Type B pancreatic cell (in vitro differentiated cells): ENCODE measurements around the gene GMPR. TPM values are rescaled to one million over a fixed set of nuclear protein-coding genes. Genes with fewer than 3 reads are reported as not detected.
"Not testable (repeated sequence)": the region's sequence is repeated elsewhere in the genome, so short reads cannot be mapped to it uniquely, and the experiment has no call there.

Experiments used
- DNase-seq: peaks from one replicate; pipeline ENCODE4 v3.0.0; 2021; ENCODE audit warnings: mixed read lengths; ENCODE audit not compliant: unreplicated experiment; ENCODE audit errors: extremely low spot score
- H3K27ac Mint-ChIP-seq: 2 replicates; pipeline ENCODE4 v1.8.0; 2021; ENCODE audit warnings: mild to moderate bottlenecking, mixed read lengths
- H3K27me3 Mint-ChIP-seq: 2 replicates; pipeline ENCODE4 v1.8.0; 2021; ENCODE audit warnings: mixed read lengths
- H3K36me3 Mint-ChIP-seq: 2 replicates; pipeline ENCODE4 v1.8.0; 2021; ENCODE audit warnings: mixed read lengths
- H3K4me1 Mint-ChIP-seq: one replicate; pipeline ENCODE4 v1.8.0; 2021; ENCODE audit warnings: mixed read lengths; ENCODE audit not compliant: unreplicated experiment
- H3K4me3 Mint-ChIP-seq: 2 replicates; pipeline ENCODE4 v1.8.0; 2021; ENCODE audit warnings: mild to moderate bottlenecking, mixed read lengths
- H3K9me3 Mint-ChIP-seq: 2 replicates; pipeline ENCODE4 v1.8.0; 2021; ENCODE audit warnings: mixed read lengths
- total RNA-seq: library from RNA; stranded (reverse); gene quantifications from 2 replicates; pipeline ENCODE4 v1.2.1, GENCODE V29; 2021; ENCODE audit warnings: low replicate concordance
- TF ChIP-seq, protein P1 (sequence below): fragments of 200-600 bp; sonication (generic); conservative IDR thresholded peaks from 2 replicates; pipeline ENCODE4 v1.5.0; 2021; ENCODE audit warnings: antibody characterized with exemption, mild to moderate bottlenecking

GMPR gene
- total RNA-seq, 1 donor from 2014 or later: 3.8 TPM

GRCh38 chr6:16217156-16217721, 21.1 kb upstream of the GMPR start:
- no peak overlapping the region for H3K27ac Mint-ChIP-seq

DNA sequence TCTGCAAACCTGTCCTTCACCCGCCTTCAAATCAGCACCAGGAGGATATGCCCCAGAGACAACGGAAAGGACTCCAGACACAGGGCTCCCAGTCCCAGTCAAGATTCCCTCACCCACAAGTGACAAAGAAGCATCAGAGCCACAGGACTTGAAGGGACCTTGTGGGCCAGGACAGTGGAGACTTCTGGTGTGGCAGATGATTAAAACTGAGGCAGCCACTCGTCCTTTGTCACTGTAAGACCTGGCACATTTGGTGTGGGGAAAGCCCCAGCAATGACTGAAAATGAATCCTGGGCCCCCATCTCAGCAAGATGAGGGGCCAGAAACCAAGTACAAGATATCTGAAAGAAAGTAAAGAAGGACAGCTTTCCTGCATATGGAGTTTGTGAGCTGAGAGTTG, 15.6 kb upstream of the GMPR start:
- TF ChIP-seq, protein P1, sequence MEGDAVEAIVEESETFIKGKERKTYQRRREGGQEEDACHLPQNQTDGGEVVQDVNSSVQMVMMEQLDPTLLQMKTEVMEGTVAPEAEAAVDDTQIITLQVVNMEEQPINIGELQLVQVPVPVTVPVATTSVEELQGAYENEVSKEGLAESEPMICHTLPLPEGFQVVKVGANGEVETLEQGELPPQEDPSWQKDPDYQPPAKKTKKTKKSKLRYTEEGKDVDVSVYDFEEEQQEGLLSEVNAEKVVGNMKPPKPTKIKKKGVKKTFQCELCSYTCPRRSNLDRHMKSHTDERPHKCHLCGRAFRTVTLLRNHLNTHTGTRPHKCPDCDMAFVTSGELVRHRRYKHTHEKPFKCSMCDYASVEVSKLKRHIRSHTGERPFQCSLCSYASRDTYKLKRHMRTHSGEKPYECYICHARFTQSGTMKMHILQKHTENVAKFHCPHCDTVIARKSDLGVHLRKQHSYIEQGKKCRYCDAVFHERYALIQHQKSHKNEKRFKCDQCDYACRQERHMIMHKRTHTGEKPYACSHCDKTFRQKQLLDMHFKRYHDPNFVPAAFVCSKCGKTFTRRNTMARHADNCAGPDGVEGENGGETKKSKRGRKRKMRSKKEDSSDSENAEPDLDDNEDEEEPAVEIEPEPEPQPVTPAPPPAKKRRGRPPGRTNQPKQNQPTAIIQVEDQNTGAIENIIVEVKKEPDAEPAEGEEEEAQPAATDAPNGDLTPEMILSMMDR: no peak
- Mint-ChIP-seq H3K4me3 (no peak overlapping the region), H3K27ac (no peak overlapping the region), H3K9me3 (peaks cover 12% of the 10 kb centered on the region), H3K36me3 (no peaks in the 10 kb centered on the region), H3K4me1 (peaks cover 24% of the 10 kb centered on the region), H3K27me3 (no peaks in the 10 kb centered on the region)
- DNase-seq: no peak

More at GRCh38 chr6:16217156-16217721, 21.1 kb upstream of the GMPR start:
- Mint-ChIP-seq H3K36me3 (no peaks in the 10 kb centered on the region), H3K9me3 (peaks cover 8% of the 10 kb centered on the region), H3K27me3 (no peaks in the 10 kb centered on the region), H3K4me1 (peaks cover 9% of the 10 kb centered on the region), H3K4me3 (no peak overlapping the region)
- TF ChIP-seq, protein P1: no peak
- no peak for DNase-seq

DNA sequence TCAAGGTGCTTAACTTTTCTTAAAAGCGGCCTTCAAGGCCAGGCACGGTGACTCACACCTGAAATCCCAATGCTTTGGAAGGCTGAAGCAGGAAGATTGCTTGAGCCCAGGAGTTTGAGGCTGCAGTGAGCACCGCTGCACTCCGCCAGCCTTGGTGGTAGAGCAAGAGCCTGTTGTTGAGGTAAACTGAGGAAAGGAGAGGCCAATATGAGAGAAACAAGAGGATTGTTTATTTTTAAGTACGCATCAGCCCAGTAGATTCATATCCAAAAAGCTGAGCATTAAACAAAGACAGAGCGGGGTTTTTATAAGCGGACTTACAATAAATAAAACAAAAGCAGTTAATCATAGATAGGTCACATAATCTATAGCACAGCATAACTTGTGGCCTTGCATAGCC, 15.0 kb upstream of the GMPR start:
- no peak for DNase-seq
- no peaks in the 10 kb centered on the region for H3K36me3 Mint-ChIP-seq
- H3K4me3 Mint-ChIP-seq: no peak overlapping the region
- H3K9me3 Mint-ChIP-seq: peaks cover 12% of the 10 kb centered on the region
- TF ChIP-seq, protein P1: no peak
- H3K27me3 Mint-ChIP-seq: no peaks in the 10 kb centered on the region
- no peak overlapping the region for H3K27ac Mint-ChIP-seq
- peaks cover 24% of the 10 kb centered on the region for H3K4me1 Mint-ChIP-seq

- H3K27ac Mint-ChIP-seq: no peak overlapping the region
- H3K9me3 Mint-ChIP-seq: peaks cover 5% of the 10 kb centered on the region
- TF ChIP-seq, protein P1: no peak
- no peak overlapping the region for H3K4me3 Mint-ChIP-seq
- no peak for DNase-seq
- peaks cover 15% of the 10 kb centered on the region for H3K4me1 Mint-ChIP-seq
- no peaks in the 10 kb centered on the region for H3K36me3 Mint-ChIP-seq
- H3K27me3 Mint-ChIP-seq: no peaks in the 10 kb centered on the region
These were observed 14.0 kb upstream of the GMPR start for GRCh38 chr6:16224409-16224808.

DNA sequence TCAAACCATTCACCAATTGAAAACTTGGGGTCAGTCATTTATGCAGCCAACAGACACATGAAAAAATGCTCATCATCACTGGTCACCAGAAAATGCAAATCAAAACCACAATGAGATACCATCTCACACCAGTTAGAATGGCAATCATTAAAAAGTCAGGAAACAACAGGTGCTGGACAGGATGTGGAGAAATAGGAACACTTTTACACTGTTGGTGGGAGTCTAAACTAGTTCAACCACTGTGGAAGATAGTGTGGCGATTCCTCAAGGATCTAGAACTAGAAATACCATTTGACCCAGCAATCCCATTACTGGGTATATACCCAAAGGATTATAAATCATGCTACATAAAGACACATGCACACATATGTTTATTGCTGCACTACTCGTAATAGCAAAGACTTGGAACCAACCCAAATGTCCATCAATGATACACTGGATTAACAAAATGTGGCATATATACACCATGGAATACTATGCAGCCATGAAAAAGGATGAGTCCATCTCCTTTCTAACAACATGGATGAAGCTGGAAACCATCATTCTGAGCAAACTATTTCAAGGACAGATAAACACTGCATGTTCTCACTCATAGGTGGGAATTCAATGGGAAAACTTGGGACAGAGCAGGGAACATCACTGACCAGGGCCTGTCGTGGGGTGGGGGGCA, 13.2 kb upstream of the GMPR start:
- not testable (repeated sequence) for DNase-seq, H3K27ac Mint-ChIP-seq, H3K27me3 Mint-ChIP-seq, H3K36me3 Mint-ChIP-seq, H3K9me3 Mint-ChIP-seq, H3K4me3 Mint-ChIP-seq
- H3K4me1 Mint-ChIP-seq: peaks cover 15% of the 10 kb centered on the region

- H3K9me3 Mint-ChIP-seq: not testable (repeated sequence)
These were observed 12.0 kb upstream of the GMPR start for GRCh38 chr6:16226117-16227047.

More at GRCh38 chr6:16226117-16227047, 12.0 kb upstream of the GMPR start:
- H3K27ac Mint-ChIP-seq, H3K27me3 Mint-ChIP-seq, DNase-seq, H3K36me3 Mint-ChIP-seq, H3K4me3 Mint-ChIP-seq: not testable (repeated sequence)
- H3K4me1 Mint-ChIP-seq: peaks cover 15% of the 10 kb centered on the region
